DOHH2 (cell line): ENCODE measurements around the gene OR3A2.

Source experiments
- H3F3A ChIP-seq: fragments of 200-600 bp; sonication (generic), shearing (Covaris generic); 2 replicates; pipeline ENCODE4 v1.6.0; 2016; ENCODE audit warnings: antibody characterized with exemption, mild to moderate bottlenecking; ENCODE audit not compliant: control insufficient read depth, insufficient read depth
- H3K27ac ChIP-seq: fragments of 200-600 bp; sonication (generic); 2 replicates; pipeline ENCODE4 v1.5.1; 2014; ENCODE audit warnings: low read depth, mild to moderate bottlenecking, low read length, moderate library complexity
- H3K27me3 ChIP-seq: fragments of 200-600 bp; sonication (generic); 2 replicates; pipeline ENCODE4 v1.6.1; 2014; ENCODE audit warnings: mild to moderate bottlenecking, low read length, mixed read lengths; ENCODE audit not compliant: control insufficient read depth
- H3K36me3 ChIP-seq: fragments of 200-600 bp; sonication (generic); 2 replicates; pipeline ENCODE4 v1.6.1; 2014; ENCODE audit warnings: mild to moderate bottlenecking, low read length, moderate library complexity, mixed read lengths; ENCODE audit not compliant: control insufficient read depth
- H3K4me1 ChIP-seq: fragments of 200-600 bp; sonication (generic); 2 replicates; pipeline ENCODE4 v1.6.1; 2014; ENCODE audit warnings: mild to moderate bottlenecking, low read length, mixed read lengths; ENCODE audit not compliant: control insufficient read depth
- H3K4me2 ChIP-seq: fragments of 200-600 bp; sonication (generic); 2 replicates; pipeline ENCODE4 v1.6.0; 2014; ENCODE audit warnings: mild to moderate bottlenecking, low read length, moderate library complexity
- H3K4me3 ChIP-seq: fragments of 200-600 bp; sonication (generic); 2 replicates; pipeline ENCODE4 v1.5.1; 2014; ENCODE audit warnings: mild to moderate bottlenecking, low read length, mixed read lengths
- H3K79me2 ChIP-seq: fragments of 200-600 bp; sonication (generic); 2 replicates; pipeline ENCODE4 v1.6.1; 2014; ENCODE audit warnings: mild to moderate bottlenecking, low read length, mixed read lengths; ENCODE audit not compliant: control insufficient read depth
- H3K9me2 ChIP-seq: fragments of 200-600 bp; sonication (generic); replicated peaks from 2 replicates; pipeline ENCODE4 v1.6.1; 2014; ENCODE audit warnings: mild to moderate bottlenecking, low read length, mixed read lengths; ENCODE audit not compliant: control insufficient read depth
- H3K9me3 ChIP-seq: fragments of 200-600 bp; sonication (generic); 2 replicates; pipeline ENCODE4 v1.6.1; 2014; ENCODE audit warnings: antibody characterized with exemption, low read length, mixed read lengths; ENCODE audit not compliant: control insufficient read depth, insufficient read depth
- H4K20me1 ChIP-seq: fragments of 200-600 bp; sonication (generic); 2 replicates; pipeline ENCODE4 v1.6.0; 2014; ENCODE audit warnings: low read depth, mild to moderate bottlenecking, antibody characterized with exemption, low read length, moderate library complexity; ENCODE audit not compliant: control insufficient read depth, insufficient read depth
- EZH2phosphoT487 ChIP-seq: fragments of 200-600 bp; sonication (generic); IDR thresholded peaks from 2 replicates; pipeline ENCODE4 v1.6.1; 2017; ENCODE audit warnings: borderline replicate concordance, mild to moderate bottlenecking, antibody characterized with exemption, low read length, moderate library complexity, mixed read lengths
- TF ChIP-seq, protein P1 (sequence below): fragments of 200-600 bp; sonication (generic); IDR thresholded peaks from one replicate; pipeline ENCODE4 v1.5.1; 2014; ENCODE audit warnings: antibody characterized with exemption, mild to moderate bottlenecking, low read depth, low read length; ENCODE audit not compliant: poor library complexity, severe bottlenecking

OR3A2 gene

GRCh38 chr17:3335876-3336275 lies 50.2 kb downstream of the OR3A2 start:
- H3K36me3 ChIP-seq = no peaks in the 10 kb centered on the region
- H3K4me1 ChIP-seq = peaks cover 9% of the 10 kb centered on the region
- no peaks in the 10 kb centered on the region for H3K9me2 ChIP-seq
- no peak overlapping the region for H3K4me2 ChIP-seq
- no peaks in the 10 kb centered on the region for H4K20me1 ChIP-seq
- H3K9me3 ChIP-seq = no peaks in the 10 kb centered on the region
- no peaks in the 10 kb centered on the region for H3K27me3 ChIP-seq
- TF ChIP-seq, protein P1, sequence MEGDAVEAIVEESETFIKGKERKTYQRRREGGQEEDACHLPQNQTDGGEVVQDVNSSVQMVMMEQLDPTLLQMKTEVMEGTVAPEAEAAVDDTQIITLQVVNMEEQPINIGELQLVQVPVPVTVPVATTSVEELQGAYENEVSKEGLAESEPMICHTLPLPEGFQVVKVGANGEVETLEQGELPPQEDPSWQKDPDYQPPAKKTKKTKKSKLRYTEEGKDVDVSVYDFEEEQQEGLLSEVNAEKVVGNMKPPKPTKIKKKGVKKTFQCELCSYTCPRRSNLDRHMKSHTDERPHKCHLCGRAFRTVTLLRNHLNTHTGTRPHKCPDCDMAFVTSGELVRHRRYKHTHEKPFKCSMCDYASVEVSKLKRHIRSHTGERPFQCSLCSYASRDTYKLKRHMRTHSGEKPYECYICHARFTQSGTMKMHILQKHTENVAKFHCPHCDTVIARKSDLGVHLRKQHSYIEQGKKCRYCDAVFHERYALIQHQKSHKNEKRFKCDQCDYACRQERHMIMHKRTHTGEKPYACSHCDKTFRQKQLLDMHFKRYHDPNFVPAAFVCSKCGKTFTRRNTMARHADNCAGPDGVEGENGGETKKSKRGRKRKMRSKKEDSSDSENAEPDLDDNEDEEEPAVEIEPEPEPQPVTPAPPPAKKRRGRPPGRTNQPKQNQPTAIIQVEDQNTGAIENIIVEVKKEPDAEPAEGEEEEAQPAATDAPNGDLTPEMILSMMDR = no peak
- TF ChIP-seq EZH2phosphoT487 = no peak
- H3K27ac ChIP-seq = no peak overlapping the region
- no peaks in the 10 kb centered on the region for H3K79me2 ChIP-seq
- H3K4me3 ChIP-seq = no peak overlapping the region
- H3F3A ChIP-seq = no peaks in the 10 kb centered on the region

DNA sequence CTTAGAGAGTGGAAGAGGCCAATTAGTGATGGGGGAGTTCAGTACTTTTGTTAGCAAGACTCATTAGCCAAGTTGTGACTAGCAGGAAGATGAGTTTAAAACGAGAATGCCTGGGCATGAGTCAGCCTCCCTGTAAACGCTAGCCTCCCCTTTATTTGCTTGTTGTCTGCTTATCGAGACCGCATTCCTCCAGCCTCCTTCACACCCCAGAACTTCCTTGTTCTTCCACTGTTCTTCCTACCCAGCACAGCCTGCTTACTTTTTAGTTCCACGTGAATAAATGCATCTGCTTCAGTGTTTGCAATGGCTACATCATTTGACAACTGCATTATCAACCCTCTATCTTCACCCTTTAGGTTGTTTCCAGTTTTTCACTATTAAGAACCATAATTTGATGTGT lies 67.8 kb downstream of the OR3A2 start:
- no peak overlapping the region for H3K4me3 ChIP-seq
- TF ChIP-seq, protein P1 = no peak
- TF ChIP-seq EZH2phosphoT487 = no peak
- H3K27me3 ChIP-seq = no peaks in the 10 kb centered on the region
- H3K79me2 ChIP-seq = no peaks in the 10 kb centered on the region
- no peaks in the 10 kb centered on the region for H4K20me1 ChIP-seq
- H3K9me3 ChIP-seq = no peaks in the 10 kb centered on the region
- no peaks in the 10 kb centered on the region for H3F3A ChIP-seq
- no peaks in the 10 kb centered on the region for H3K4me1 ChIP-seq
- H3K36me3 ChIP-seq = no peaks in the 10 kb centered on the region
- no peak overlapping the region for H3K27ac ChIP-seq
- no peaks in the 10 kb centered on the region for H3K9me2 ChIP-seq
- H3K4me2 ChIP-seq = no peak overlapping the region

DNA sequence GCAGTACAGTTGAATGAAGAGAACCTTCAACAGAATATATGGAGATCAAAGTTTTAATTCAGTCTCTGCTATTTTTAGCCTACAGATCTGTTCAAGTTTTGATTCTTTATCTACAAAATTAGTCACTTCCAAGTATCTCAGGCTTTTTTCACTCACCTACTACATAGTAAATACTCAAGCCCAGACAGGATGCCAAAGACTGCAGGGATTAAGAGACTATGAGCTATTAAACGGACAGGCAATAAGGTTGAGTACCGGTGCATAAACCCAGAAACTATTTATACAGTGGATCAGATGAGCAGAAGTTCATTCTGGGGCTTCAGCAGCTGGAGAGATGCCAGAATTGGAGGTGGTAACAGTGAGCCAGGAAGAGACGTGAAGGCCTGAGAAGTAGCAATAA lies 69.3 kb downstream of the OR3A2 start:
- Histone ChIP-seq H3K4me2 (no peak overlapping the region), H4K20me1 (no peaks in the 10 kb centered on the region), H3F3A (no peaks in the 10 kb centered on the region), H3K4me1 (no peaks in the 10 kb centered on the region), H3K9me2 (no peaks in the 10 kb centered on the region), H3K9me3 (no peaks in the 10 kb centered on the region), H3K4me3 (no peak overlapping the region), H3K79me2 (no peaks in the 10 kb centered on the region), H3K36me3 (no peaks in the 10 kb centered on the region), H3K27ac (no peak overlapping the region), H3K27me3 (no peaks in the 10 kb centered on the region)
- TF ChIP-seq EZH2phosphoT487 = no peak
- TF ChIP-seq, protein P1 = no peak

DNA sequence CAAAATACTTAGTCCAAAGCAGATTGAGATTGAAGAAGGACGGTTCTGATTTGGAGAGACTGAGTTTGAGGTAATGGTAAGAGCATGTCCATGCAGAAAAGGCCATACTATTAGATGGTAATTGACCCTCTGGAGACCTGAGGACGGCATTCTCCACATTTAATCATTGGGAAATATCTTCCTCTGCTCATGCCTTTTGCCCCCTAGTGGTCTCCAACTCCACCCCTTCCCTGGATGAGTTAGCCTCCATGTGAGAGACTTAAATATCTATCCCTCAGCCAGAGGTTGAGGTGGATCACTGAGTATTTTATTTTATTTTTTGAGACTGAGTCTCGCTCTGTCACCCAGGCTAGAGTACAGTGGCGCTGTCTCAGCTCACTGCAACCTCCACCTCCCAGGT lies 77.5 kb downstream of the OR3A2 start:
- no peaks in the 10 kb centered on the region for H3K9me3 ChIP-seq
- H4K20me1 ChIP-seq = no peaks in the 10 kb centered on the region
- no peaks in the 10 kb centered on the region for H3K79me2 ChIP-seq
- no peak overlapping the region for H3K4me2 ChIP-seq
- H3K27ac ChIP-seq = no peak overlapping the region
- H3K36me3 ChIP-seq = no peaks in the 10 kb centered on the region
- H3K27me3 ChIP-seq = no peaks in the 10 kb centered on the region
- no peak overlapping the region for H3K4me3 ChIP-seq
- no peak for TF ChIP-seq EZH2phosphoT487
- TF ChIP-seq, protein P1 = no peak
- H3K4me1 ChIP-seq = no peaks in the 10 kb centered on the region
- no peaks in the 10 kb centered on the region; the same call in 1 of the 2 replicates for H3K9me2 ChIP-seq
- no peaks in the 10 kb centered on the region for H3F3A ChIP-seq
